Heart right ventricle (tissue), 16 donors: ENCODE measurements around the gene TREM1. TPM values are rescaled to one million over a fixed set of nuclear protein-coding genes. Genes with fewer than 3 reads are reported as not detected.

Experiments used
- ATAC-seq, 8 donors: fragments of 200-7000 bp; cut with Tn5 transposase; one replicate each; pipeline ENCODE4 v1.9.1; 2020; ENCODE audit warnings: mild to moderate bottlenecking in 8 of 8, moderate library complexity in 8 of 8, moderate number of reproducible peaks in 1 of 8
- DNase-seq, 2 donors: peaks; one replicate each; pipeline ENCODE4 v3.0.0-alpha.2; 2020
- H3K27ac ChIP-seq, 10 donors: fragments of 200-600 bp; sonication (generic) in 2 of 10; one replicate each; pipeline versions ENCODE4 v1.5.0 to v1.8.0; 2020 to 2022; ENCODE audit warnings: mild to moderate bottlenecking in 3 of 10
- H3K27me3 ChIP-seq, 7 donors: fragments of 200-600 bp; one replicate each; pipeline ENCODE4 v1.8.0; 2021 to 2022; ENCODE audit warnings: mild to moderate bottlenecking in 2 of 7
- H3K36me3 ChIP-seq, 9 donors: fragments of 200-600 bp; sonication (generic) in 1 of 9; one replicate each; pipeline versions ENCODE4 v1.5.0 to v1.8.0; 2020 to 2022; ENCODE audit warnings: mild to moderate bottlenecking in 2 of 9
- H3K4me1 ChIP-seq, 9 donors: fragments of 200-600 bp; sonication (generic) in 1 of 9; one replicate each; pipeline versions ENCODE4 v1.5.0 to v1.8.0; 2020 to 2022; ENCODE audit warnings: mild to moderate bottlenecking in 4 of 9
- H3K4me3 ChIP-seq, 10 donors: fragments of 200-600 bp; sonication (generic) in 2 of 10; one replicate each; pipeline versions ENCODE4 v1.5.0 to v1.8.0; 2020 to 2022; ENCODE audit warnings: mild to moderate bottlenecking in 7 of 10, moderate library complexity in 2 of 10
- H3K9me3 ChIP-seq, 11 donors: fragments of 200-600 bp in 10 of 11; sonication (generic) in 2 of 11; one replicate each; pipeline versions ENCODE4 v1.5.0 to v1.8.0; 2013 to 2022; ENCODE audit warnings: mild to moderate bottlenecking in 2 of 11, control low read depth in 1 of 11, moderate library complexity in 1 of 11
- CTCF ChIP-seq, 9 donors: fragments of 200-600 bp; sonication (generic) in 2 of 9; IDR thresholded peaks; one replicate each; pipeline versions ENCODE4 v1.5.0 to v1.8.0; 2021 to 2022; ENCODE audit warnings: antibody characterized with exemption in 9 of 9, mild to moderate bottlenecking in 5 of 9, moderate library complexity in 1 of 9
- WGBS, 2 donors: extraction: QIAGEN DNeasy Blood & Tissue Kit; methylation state at CpG; one replicate each; pipeline ENCODE4 v1.1.7; 2013; ENCODE audit warnings: inconsistent platforms in 1 of 2; 5-methylcytosine and 5-hydroxymethylcytosine counted together
- intact Hi-C, 10 donors: fragments of 100-400 bp; cut with DNase I; formaldehyde crosslinking; loops; one replicate each; pipeline versions ENCODE4 v1.11.1 to v1.14.2; 2022
- polyA plus RNA-seq, 2 donors: library from polyadenylated mRNA; stranded (reverse); fragments of 200-250 nt; gene quantifications; one replicate each; pipeline ENCODE4 v1.2.3, GENCODE V29; 2013
- total RNA-seq, 10 donors: library from RNA; stranded (reverse); fragmentation: NEBNext Ultra II Directional in 3 of 10; extraction: Animal tissue kit (Norgen Biotek cat#: 25700) in 3 of 10; gene quantifications; one replicate each; pipeline versions ENCODE4 v1.2.1 to v1.2.4, GENCODE V29; 2021 to 2023
- donor health status: Arrhythmogenic right ventricular cardiomyopathy.
- donor health status: ischemic (EF 13 %, LVEDD 7.1; RV severe dilation, severe dysfunction).
- donor health status: healthy with polysubstance abuse.
- donor health status: DM: no; HTN: yes; CAD: no.
- donor health status: DM: no; HTN: no; CAD: no.
- donor health status: ischemic (EF 25% LVEDD 6.9; RV normal size, moderate dysfunction).
- donor health status: ischemic (EF 25% LVEDD 5.7; RV mildly dilated, moderate dysfunction).
- donor health status: healthy.
- donor health status: DM: yes; HTN: yes; CAD: no.
- donor health status: Ischemic cardiomyopathy.
- donor health status: ischemic (EF 35%, LVEDD 5.7; RV mildly dilated, moderate dysfunction).
- donor health status: nonischemic (EF 11% LVEDD 7.7; RV severe dilation, severe dysfunction).
- donor health status: DM: yes; HTN: yes; CAD: no.
- donor health status: PGD.
- donor health status: ischemic (EF 29% LVEDD 5.4; RV normal size, mild dysfunction).
- donor health status: nonischemic (EF 23%, LVEDD 6.1; RV moderate dilation, normal function).

TREM1 gene
- total and polyA plus RNA-seq, 12 donors: 0.35 to 12.4 (median 1.00) TPM; not detected in 1

- 81 to 83% methylated on average over 4 of the region's 4 CpGs for WGBS, 2 donors
- intact Hi-C loops: no loop called here
- H3K9me3 ChIP-seq: no peaks in the 10 kb centered on the region
- DNase-seq (no peak), ATAC-seq (no peak)
- H3K27me3 ChIP-seq: peaks cover 0 to 46% (median 21%) of the 10 kb centered on the region in 7 donors
- H3K4me3 ChIP-seq: no peak overlapping the region
- H3K27ac ChIP-seq: no peak overlapping the region
- H3K4me1 ChIP-seq: peaks cover 0 to 4% (median 0%) of the 10 kb centered on the region in 9 donors
- no peaks in the 10 kb centered on the region for H3K36me3 ChIP-seq
- no peak for TF ChIP-seq CTCF (IDR thresholded peaks at IDR 0.05)
These were observed 46.6 kb upstream of the TREM1 start for GRCh38 chr6:41332842-41333736.

GRCh38 chr6:41332241-41332640 lies 45.8 kb upstream of the TREM1 start:
- intact Hi-C loops: no loop called here
- no peak for DNase-seq
- Histone ChIP-seq H3K27ac (no peak overlapping the region), H3K9me3 (no peaks in the 10 kb centered on the region), H3K36me3 (no peaks in the 10 kb centered on the region), H3K27me3 (peaks cover 0 to 54% (median 29%) of the 10 kb centered on the region in 7 donors), H3K4me1 (peaks cover 0 to 4% (median 0%) of the 10 kb centered on the region in 9 donors), H3K4me3 (no peak overlapping the region)
- TF ChIP-seq CTCF (IDR thresholded peaks at IDR 0.05): no peak
- WGBS, 2 donors: 66 to 68% methylated on average over 8 of the region's 8 CpGs
- no peak for ATAC-seq

- Histone ChIP-seq H3K9me3 (no peaks in the 10 kb centered on the region), H3K36me3 (no peaks in the 10 kb centered on the region), H3K4me3 (no peak overlapping the region), H3K4me1 (peaks cover 0 to 4% (median 0%) of the 10 kb centered on the region in 9 donors), H3K27ac (no peak overlapping the region), H3K27me3 (peaks cover 0 to 61% (median 36%) of the 10 kb centered on the region in 7 donors)
- no peak for TF ChIP-seq CTCF (IDR thresholded peaks at IDR 0.05)
- intact Hi-C loops: no loop called here
- ATAC-seq (peak in 1 of 8 donors; percentile 18), DNase-seq (no peak)
- 86 to 89% methylated on average over 11 of the region's 11 CpGs for WGBS, 2 donors
These were observed 45.1 kb upstream of the TREM1 start for GRCh38 chr6:41331401-41332150.

GRCh38 chr6:41327177-41327576 lies 40.7 kb upstream of the TREM1 start:
- intact Hi-C loops: no loop called here
- ATAC-seq (no peak), DNase-seq (no peak)
- 71 to 78% methylated on average over 2 of the region's 2 CpGs for WGBS, 2 donors
- no peak for TF ChIP-seq CTCF (IDR thresholded peaks at IDR 0.05)
- no peak overlapping the region for H3K4me3 ChIP-seq
- no peak overlapping the region for H3K27ac ChIP-seq
- H3K36me3 ChIP-seq: no peaks in the 10 kb centered on the region
- no peaks in the 10 kb centered on the region for H3K9me3 ChIP-seq
- no peaks in the 10 kb centered on the region for H3K4me1 ChIP-seq
- H3K27me3 ChIP-seq: peaks cover 0 to 70% (median 63%) of the 10 kb centered on the region in 7 donors
